HG03095 (cell line): ENCODE data around the gene MED17.
"Not testable (repeated sequence)": the region's sequence is repeated elsewhere in the genome, so short reads cannot be mapped to it uniquely, and the experiment has no call there.

ENCODE experiments used
- ATAC-seq: cut with Tn5 transposase; IDR thresholded peaks from one replicate; pipeline ENCODE4 v1.9.1; 2021; ENCODE audit warnings: moderate library complexity; ENCODE audit not compliant: unreplicated experiment

MED17 gene

GRCh38 chr11:93757301-93757700 is 26.8 kb upstream of the MED17 start:
- ATAC-seq = no peak

- no peak for ATAC-seq
Measured at GRCh38 chr11:93757924-93758865, 25.9 kb upstream of the MED17 start.

GRCh38 chr11:93759123-93759522 is 25.0 kb upstream of the MED17 start:
- ATAC-seq = not testable (repeated sequence)

GRCh38 chr11:93761910-93762309 is 22.2 kb upstream of the MED17 start:
- ATAC-seq = no peak

- ATAC-seq = no peak
Measured at GRCh38 chr11:93765551-93765950, 18.5 kb upstream of the MED17 start.

GRCh38 chr11:93766504-93766903 is 17.6 kb upstream of the MED17 start:
- no peak for ATAC-seq

- ATAC-seq = no peak
Measured at GRCh38 chr11:93767018-93767417, 17.1 kb upstream of the MED17 start.

GRCh38 chr11:93770160-93770559 is 13.9 kb upstream of the MED17 start:
- no peak for ATAC-seq

GRCh38 chr11:93772123-93772522 is 12.0 kb upstream of the MED17 start:
- no peak for ATAC-seq

GRCh38 chr11:93773045-93773477 is 11.0 kb upstream of the MED17 start:
- ATAC-seq = no peak

- ATAC-seq = no peak
Measured at GRCh38 chr11:93773601-93774200, 10.4 kb upstream of the MED17 start.

GRCh38 chr11:93774560-93774959 is 9.5 kb upstream of the MED17 start:
- not testable (repeated sequence) for ATAC-seq

GRCh38 chr11:93775289-93775688 is 8.8 kb upstream of the MED17 start:
- ATAC-seq = no peak

- ATAC-seq = no peak
Measured at GRCh38 chr11:93783362-93783761, 720 bp upstream of the MED17 start.

GRCh38 chr11:93783765-93784144 is 327 bp upstream of the MED17 start:
- ATAC-seq = peak; percentile 41

- peak; percentile 23 for ATAC-seq
Measured at GRCh38 chr11:93784935-93785360, 866 bp downstream of the MED17 start.

GRCh38 chr11:93791493-93791892 is 7.4 kb downstream of the MED17 start:
- ATAC-seq = no peak

GRCh38 chr11:93796441-93797231 is 12.6 kb downstream of the MED17 start:
- ATAC-seq = no peak

GRCh38 chr11:93801366-93801765 is 17.3 kb downstream of the MED17 start:
- ATAC-seq = no peak

GRCh38 chr11:93804879-93805278 is 20.8 kb downstream of the MED17 start:
- no peak for ATAC-seq

GRCh38 chr11:93807980-93808379 is 23.9 kb downstream of the MED17 start:
- no peak for ATAC-seq
